ENCODE data around the gene ART4.
A peak's percentile ranks its signal among the peaks of the same experiment; 100 is the strongest.

ART4 gene

GRCh38 chr12:14843425-14843887 is at the start of gene ART4:
Gene ART4 (minus strand): TSS chr12:14843526. CDS start chr12:14843113, 413 bp downstream.
- DNase-seq = no peak

GRCh38 chr12:14892726-14893505 is 49.6 kb upstream of the ART4 start:
- DNase-seq = no peak

GRCh38 chr12:14890701-14891100 is 47.4 kb upstream of the ART4 start:
- DNase-seq = no peak

- no peak for DNase-seq
These were observed 42.9 kb upstream of the ART4 start for GRCh38 chr12:14886271-14886670.

- DNase-seq = no peak
These were observed 42.4 kb upstream of the ART4 start, which contains the start of gene MGP for GRCh38 chr12:14885718-14886221. Gene MGP (minus strand): TSS chr12:14885854. CDS start chr12:14885791, 63 bp downstream.

- peak; percentile 83 to 85 for DNase-seq
These were observed 41.1 kb upstream of the ART4 start for GRCh38 chr12:14884458-14884878.

- DNase-seq = no peak
These were observed 40.4 kb upstream of the ART4 start for GRCh38 chr12:14883686-14884085.

GRCh38 chr12:14880890-14881453 is 37.6 kb upstream of the ART4 start:
- no peak for DNase-seq

- no peak for DNase-seq
These were observed 36.1 kb upstream of the ART4 start for GRCh38 chr12:14879222-14879933.

GRCh38 chr12:14878488-14878887 is 35.2 kb upstream of the ART4 start:
- no peak for DNase-seq

GRCh38 chr12:14876833-14877232 is 33.5 kb upstream of the ART4 start:
- DNase-seq = no peak

GRCh38 chr12:14874882-14875281 is 31.6 kb upstream of the ART4 start:
- no peak for DNase-seq

GRCh38 chr12:14873440-14874185 is 30.3 kb upstream of the ART4 start:
- no peak for DNase-seq

GRCh38 chr12:14871886-14872285 is 28.6 kb upstream of the ART4 start:
- no peak for DNase-seq

GRCh38 chr12:14871247-14871646 is 27.9 kb upstream of the ART4 start:
- DNase-seq = no peak

GRCh38 chr12:14868916-14869506 is 25.7 kb upstream of the ART4 start:
- DNase-seq = no peak

GRCh38 chr12:14860490-14860889 is 17.2 kb upstream of the ART4 start:
- DNase-seq = no peak

GRCh38 chr12:14858513-14858912 is 15.2 kb upstream of the ART4 start:
- DNase-seq = no peak

- DNase-seq = no peak
These were observed 11.4 kb upstream of the ART4 start for GRCh38 chr12:14854586-14855183.

GRCh38 chr12:14853961-14854360 is 10.6 kb upstream of the ART4 start:
- DNase-seq = no peak

GRCh38 chr12:14852880-14853279 is 9.6 kb upstream of the ART4 start:
- DNase-seq = no peak

Measured in CD4-positive, alpha-beta T cell treated with Interleukin-4 for 1 hour (primary cell).